Measurements from ENCODE around the gene PEMT.

- TF ChIP-seq CTCF (conservative IDR thresholded peaks at IDR 0.05; ENCODE audit: low read depth, low read length) (no peak), EZH2 (IDR thresholded peaks at IDR 0.05; ENCODE audit: borderline replicate concordance, low read depth, low read length, poor library complexity, severe bottlenecking) (no peak)
Measured at GRCh38 chr17:17505610-17506171, 85.8 kb downstream of the PEMT start.

Data from A673 (cell line).